Erythroblast (primary cell): ENCODE results near the gene SDF2L1.
"Not testable (repeated sequence)": the region's sequence is repeated elsewhere in the genome, so short reads cannot be mapped to it uniquely, and the experiment has no call there.

ENCODE experiments used
- GATA1 ChIP-seq: IDR thresholded peaks from 2 replicates; pipeline ENCODE4 v1.6.1; 2011; ENCODE audit warnings: low read depth, mild to moderate bottlenecking, control low read depth, low read length, moderate library complexity
- POLR2A ChIP-seq: IDR thresholded peaks from 2 replicates; pipeline ENCODE4 v1.6.1; 2011; ENCODE audit warnings: mild to moderate bottlenecking, low read length

- not testable (repeated sequence) for TF ChIP-seq POLR2A, GATA1
Measured at GRCh38 chr22:21678842-21679241, 36.7 kb downstream of the SDF2L1 start.
